Temporal lobe (tissue), 1 donor: ENCODE results near the gene CCNA2. TPM values are rescaled to one million over a fixed set of nuclear protein-coding genes. Genes with fewer than 3 reads are reported as not detected.

Experiments
- total RNA-seq: library from RNA; depleted of rRNA; stranded (reverse); fragments of >200 nt; gene quantifications from one replicate; pipeline ENCODE4 v1.2.3, GENCODE V29; 2014

CCNA2 gene
- total RNA-seq, 1 donor from 2014 or later = 3.9 TPM

Other genes with a start within 250 kb of the CCNA2 start
- gene ANXA5, start 126.9 kb downstream of the CCNA2 start, total RNA-seq = 29.3 TPM
- 2.5 TPM for gene SMIM43, start 58.7 kb downstream of the CCNA2 start, total RNA-seq
- gene EXOSC9, start 22.6 kb downstream of the CCNA2 start, total RNA-seq = 18.4 TPM
- gene BBS7, start 46.6 kb upstream of the CCNA2 start, total RNA-seq = 34.4 TPM
- 5.4 TPM for gene TRPC3, start 128.2 kb upstream of the CCNA2 start, total RNA-seq